HCT116 (cell line): Measurements from ENCODE around the gene PPP1R12B. TPM values are rescaled to one million over a fixed set of nuclear protein-coding genes. Genes with fewer than 3 reads are reported as not detected.

Experiments used
- ATAC-seq: fragments of 200-7000 bp; cut with Tn5 transposase; 2 replicates; pipeline ENCODE4 v1.9.1; 2020; ENCODE audit warnings: mild to moderate bottlenecking, moderate library complexity
- BruUV-seq: library from RNA; stranded (reverse); fragments of 400-500 nt; replicated peaks from 2 replicates; lab custom pipeline; 2021; lab: Mats Ljungman, UMichigan
- CTCF ChIA-PET: fragments of 300-600 bp; sonication (Branson Sonifier 250); formaldehyde crosslinking; loops from one replicate; lab custom pipeline; 2021; ENCODE audit warnings: antibody characterized with exemption; lab: Charles Lee
- POLR2A ChIA-PET: fragments of 300-600, 350-600 bp; sonication (Branson Sonifier 250); formaldehyde crosslinking; loops from one replicate; lab custom pipeline; 2021; ENCODE audit warnings: antibody characterized with exemption; lab: Charles Lee
- RAD21 ChIA-PET, 2 experiments: fragments of 300-600 bp; sonication (Branson Sonifier 250); formaldehyde crosslinking; loops; one replicate each; lab custom pipeline; 2023; ENCODE audit warnings: low total read pairs in 2 of 2; ENCODE audit not compliant: uncharacterized antibody in 2 of 2, unreplicated experiment in 2 of 2, low non-redundant PET in 1 of 2; lab: Charles Lee
- DNase-seq: peaks from one replicate; pipeline ENCODE4 v3.0.0-alpha.2; 2010; ENCODE audit warnings: low read depth, low spot score
- H2AFZ ChIP-seq: fragments of 200-600 bp; shearing (Covaris generic), sonication (generic); 2 replicates; pipeline ENCODE4 v1.6.1; 2017; ENCODE audit warnings: low read depth, mixed run types, mixed read lengths, antibody characterized with exemption, low read length; ENCODE audit not compliant: poor library complexity, severe bottlenecking
- H3K27ac ChIP-seq: 2 replicates; pipeline ENCODE4 v1.5.1; 2012; ENCODE audit warnings: low read depth, low read length
- H3K27me3 ChIP-seq: fragments of 200-600 bp; sonication (generic); 2 replicates; pipeline ENCODE4 v1.6.1; 2016; ENCODE audit warnings: mixed run types, low read length, mixed read lengths; ENCODE audit not compliant: insufficient read depth
- H3K36me3 ChIP-seq, 2 experiments: fragments of 200-500 bp in 1 of 2; fragments of 200-600 bp in 1 of 2; sonication (Bioruptor generic) in 1 of 2; sonication (generic) in 1 of 2; 2 replicates each; pipeline versions ENCODE4 v1.5.1 to v1.6.1; 2014 to 2016; ENCODE audit warnings: low read length in 2 of 2, inconsistent platforms in 1 of 2, mixed read lengths in 1 of 2, mixed run types in 1 of 2; ENCODE audit not compliant: insufficient read depth in 2 of 2, control insufficient read depth in 1 of 2
- H3K4me1 ChIP-seq, 2 experiments: fragments of 200-600 bp in 1 of 2; sonication (generic) in 1 of 2; 2 replicates each; pipeline versions ENCODE4 v1.5.1 to v1.6.1; 2012 to 2017; ENCODE audit warnings: low read length in 2 of 2, inconsistent platforms in 1 of 2, mild to moderate bottlenecking in 1 of 2, mixed read lengths in 1 of 2, mixed run types in 1 of 2, moderate library complexity in 1 of 2; ENCODE audit not compliant: insufficient read depth in 2 of 2, control insufficient read depth in 1 of 2
- H3K4me2 ChIP-seq: fragments of 200-600 bp; sonication (generic); 2 replicates; pipeline ENCODE4 v1.6.1; 2017; ENCODE audit warnings: mixed run types, low read length, mixed read lengths
- H3K4me3 ChIP-seq, 2 experiments: fragments of 200-600 bp in 1 of 2; sonication (generic) in 1 of 2; replicated peaks in 1 of 2; 2 replicates each; pipeline ENCODE4 v1.5.1; 2011 to 2016; ENCODE audit warnings: low read length in 2 of 2, control low read depth in 1 of 2, low read depth in 1 of 2, mild to moderate bottlenecking in 1 of 2, mixed read lengths in 1 of 2, mixed run types in 1 of 2
- H3K79me2 ChIP-seq: fragments of 200-600 bp; sonication (generic); 2 replicates; pipeline ENCODE4 v1.6.1; 2017; ENCODE audit warnings: mild to moderate bottlenecking, mixed run types, low read length, moderate library complexity, mixed read lengths; ENCODE audit not compliant: insufficient read depth
- H3K9ac ChIP-seq: fragments of 200-600 bp; sonication (generic); 2 replicates; pipeline ENCODE4 v1.6.1; 2016; ENCODE audit warnings: low read length, mixed read lengths
- H3K9me2 ChIP-seq: fragments of 200-600 bp; sonication (generic), shearing (Covaris generic); 2 replicates; pipeline ENCODE4 v1.6.1; 2017; ENCODE audit warnings: mixed run types, mild to moderate bottlenecking, moderate library complexity; ENCODE audit not compliant: insufficient read depth
- H3K9me3 ChIP-seq, 2 experiments: fragments of 200-500 bp in 1 of 2; fragments of 200-600 bp in 1 of 2; sonication (Bioruptor generic) in 1 of 2; sonication (generic) in 1 of 2; 2 replicates each; pipeline ENCODE4 v1.6.1; 2014 to 2017; ENCODE audit warnings: low read length in 2 of 2, mixed read lengths in 2 of 2, inconsistent platforms in 1 of 2, low read depth in 1 of 2, mild to moderate bottlenecking in 1 of 2, mixed run types in 1 of 2, moderate library complexity in 1 of 2; ENCODE audit not compliant: control insufficient read depth in 1 of 2, insufficient read depth in 1 of 2
- H4K20me1 ChIP-seq: fragments of 200-600 bp; sonication (generic), shearing (Covaris generic); 2 replicates; pipeline ENCODE4 v1.6.1; 2017; ENCODE audit warnings: mixed run types, mild to moderate bottlenecking, moderate library complexity; ENCODE audit not compliant: insufficient read depth
- CBX3 ChIP-seq: IDR thresholded peaks from 2 replicates; pipeline ENCODE4 v1.6.1; 2012; ENCODE audit warnings: low read depth
- CEBPB ChIP-seq: IDR thresholded peaks from 2 replicates; pipeline ENCODE4 v1.6.1; 2012; ENCODE audit warnings: low read depth
- ELF1 ChIP-seq: IDR thresholded peaks from 2 replicates; pipeline ENCODE4 v1.6.1; 2012; ENCODE audit warnings: low read depth, borderline replicate concordance
- EZH2 ChIP-seq: fragments of 200-600 bp; sonication (generic); IDR thresholded peaks from 2 replicates; pipeline ENCODE4 v1.6.1; 2017; ENCODE audit warnings: antibody characterized with exemption, mixed run types
- EZH2phosphoT487 ChIP-seq: fragments of 200-600 bp; IDR thresholded peaks from 2 replicates; pipeline ENCODE4 v1.6.1; 2018; ENCODE audit warnings: antibody characterized with exemption, borderline replicate concordance
- FOSL1 ChIP-seq: IDR thresholded peaks from 2 replicates; pipeline ENCODE4 v1.6.1; 2012; ENCODE audit warnings: low read depth
- JUND ChIP-seq: IDR thresholded peaks from 2 replicates; pipeline ENCODE4 v1.6.1; 2012
- POLR2A ChIP-seq: IDR thresholded peaks from 2 replicates; pipeline ENCODE4 v1.7.0; 2011; ENCODE audit warnings: borderline replicate concordance; ENCODE audit not compliant: insufficient read depth, insufficient read length; ENCODE audit errors: extremely low read depth
- POLR2AphosphoS5 ChIP-seq: IDR thresholded peaks from 2 replicates; pipeline ENCODE4 v1.6.1; 2011; ENCODE audit warnings: mild to moderate bottlenecking, low read depth, low read length, moderate library complexity
- SIN3A ChIP-seq: IDR thresholded peaks from 2 replicates; pipeline ENCODE4 v1.6.1; 2012; ENCODE audit warnings: low read depth
- SRF ChIP-seq: IDR thresholded peaks from 2 replicates; pipeline ENCODE4 v1.6.1; 2012; ENCODE audit warnings: low read depth
- YY1 ChIP-seq: IDR thresholded peaks from 2 replicates; pipeline ENCODE4 v1.6.1; 2011; ENCODE audit warnings: low read length, low read depth, moderate library complexity, mild to moderate bottlenecking; ENCODE audit not compliant: insufficient replicate concordance; ENCODE audit errors: extremely low read depth
- ZFX ChIP-seq: fragments of 450-650 bp; IDR thresholded peaks from 2 replicates; pipeline ENCODE4 v1.6.1; 2017
- intact Hi-C: fragments of 100-400 bp; cut with micrococcal nuclease; formaldehyde crosslinking; loops from 2 replicates; pipeline ENCODE4 v1.10.0; 2022
- total RNA-seq: library from RNA; stranded (reverse); gene quantifications from one replicate; pipeline ENCODE4 v1.2.1, GENCODE V29; 2021; ENCODE audit not compliant: unreplicated experiment
- TF ChIP-seq, protein P1 (sequence below): IDR thresholded peaks from 2 replicates; pipeline ENCODE4 v1.6.1; 2012
- TF ChIP-seq, protein P2 (sequence below): IDR thresholded peaks from 2 replicates; pipeline ENCODE4 v1.6.1; 2012
- TF ChIP-seq, protein P3 (sequence below): IDR thresholded peaks from 2 replicates; pipeline ENCODE4 v1.6.1; 2012; ENCODE audit warnings: low read depth

PPP1R12B gene
- total RNA-seq, 1 experiment from 2014 or later: 14.3 TPM

DNA sequence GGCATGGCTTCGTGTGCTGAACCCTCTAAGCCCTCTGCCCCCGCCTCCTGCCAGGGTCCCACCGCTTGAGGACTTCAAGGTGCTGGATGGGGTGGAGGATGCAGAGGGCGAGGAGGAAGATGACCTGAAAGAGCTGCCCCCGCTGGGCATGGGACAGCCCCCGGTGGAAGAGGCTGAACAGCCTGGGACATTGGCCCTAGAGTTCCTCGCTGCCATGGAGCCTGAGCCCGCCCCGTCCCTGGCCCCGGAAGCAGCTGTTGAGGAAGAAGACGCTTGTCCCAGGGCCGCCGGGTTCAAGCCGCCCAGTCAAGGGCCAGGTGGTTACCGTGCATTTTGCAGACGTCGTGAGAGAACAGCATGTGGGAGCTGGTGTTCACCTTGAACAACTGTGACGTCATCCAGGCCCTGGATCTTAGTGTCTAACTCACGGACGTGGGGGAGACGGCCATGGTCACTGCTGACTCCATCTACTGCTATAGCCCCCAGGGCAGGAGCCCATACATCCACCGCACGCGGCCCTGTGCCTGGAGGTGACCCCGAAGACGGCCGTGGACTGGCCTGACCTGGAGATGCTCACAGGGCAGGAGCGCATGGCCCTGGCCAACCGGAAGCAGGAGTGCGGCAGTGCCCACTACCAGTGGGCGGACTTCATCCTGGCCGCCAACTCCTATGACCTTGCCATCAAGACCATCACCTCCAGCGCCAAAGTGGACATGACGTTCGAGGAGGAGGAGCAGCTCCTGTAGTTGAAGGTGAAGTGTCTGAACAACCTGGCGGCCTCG, 90.1 kb downstream of the PPP1R12B start:
- CTCF ChIA-PET: no interaction called here
- H4K20me1 ChIP-seq: no peaks in the 10 kb centered on the region
- no peak for ATAC-seq

DNA sequence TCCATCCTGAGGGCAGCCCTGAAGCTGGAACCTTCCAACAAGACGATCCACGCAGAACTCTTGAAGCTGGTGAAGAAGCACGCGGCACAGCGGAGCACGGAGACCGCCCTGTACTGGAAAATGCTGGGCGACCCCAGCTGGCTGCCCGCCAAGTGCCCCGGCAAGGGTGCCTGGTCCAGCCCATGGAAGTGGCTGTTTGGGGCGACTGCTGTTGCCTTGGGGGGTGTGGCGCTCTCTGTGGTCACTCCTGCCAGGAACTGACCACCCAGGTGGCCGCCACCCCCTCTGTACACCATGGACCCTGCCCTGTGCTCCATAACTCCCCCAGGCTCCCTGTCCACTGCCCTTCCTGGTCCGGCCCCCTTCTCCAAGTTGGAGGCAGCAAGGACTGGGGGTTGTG, 90.8 kb downstream of the PPP1R12B start:
- DNase-seq (no peak), ATAC-seq (no peak)
- Histone ChIP-seq H3K9me3 (no peaks in the 10 kb centered on the region), H3K27me3 (no peaks in the 10 kb centered on the region), H4K20me1 (no peaks in the 10 kb centered on the region), H3K4me3 (no peak overlapping the region), H2AFZ (no peak overlapping the region), H3K9ac (no peak overlapping the region), H3K9me2 (no peaks in the 10 kb centered on the region), H3K4me1 (no peaks in the 10 kb centered on the region), H3K79me2 (no peaks in the 10 kb centered on the region), H3K4me2 (no peak overlapping the region), H3K27ac (no peak overlapping the region), H3K36me3 (0 out of 4 replicates have a peak, but pooled peaks cover 0 to 2% of the 10 kb centered on the region in 2 experiments)
- POLR2A ChIA-PET: no interaction called here
- RAD21 ChIA-PET: no interaction called here
- intact Hi-C loops: no loop called here
- no TSS peak for BruUV-seq
- CTCF ChIA-PET: no interaction called here
- TF ChIP-seq POLR2AphosphoS5 (no peak), ELF1 (no peak), CEBPB (no peak), FOSL1 (no peak), EZH2phosphoT487 (no peak), POLR2A (no peak), EZH2 (no peak), ZFX (no peak), CBX3 (no peak), JUND (no peak), YY1 (no peak)
- TF ChIP-seq, protein P1, sequence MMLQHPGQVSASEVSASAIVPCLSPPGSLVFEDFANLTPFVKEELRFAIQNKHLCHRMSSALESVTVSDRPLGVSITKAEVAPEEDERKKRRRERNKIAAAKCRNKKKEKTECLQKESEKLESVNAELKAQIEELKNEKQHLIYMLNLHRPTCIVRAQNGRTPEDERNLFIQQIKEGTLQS: no peak
- TF ChIP-seq, protein P2, sequence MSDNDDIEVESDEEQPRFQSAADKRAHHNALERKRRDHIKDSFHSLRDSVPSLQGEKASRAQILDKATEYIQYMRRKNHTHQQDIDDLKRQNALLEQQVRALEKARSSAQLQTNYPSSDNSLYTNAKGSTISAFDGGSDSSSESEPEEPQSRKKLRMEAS: no peak
- TF ChIP-seq, protein P3, sequence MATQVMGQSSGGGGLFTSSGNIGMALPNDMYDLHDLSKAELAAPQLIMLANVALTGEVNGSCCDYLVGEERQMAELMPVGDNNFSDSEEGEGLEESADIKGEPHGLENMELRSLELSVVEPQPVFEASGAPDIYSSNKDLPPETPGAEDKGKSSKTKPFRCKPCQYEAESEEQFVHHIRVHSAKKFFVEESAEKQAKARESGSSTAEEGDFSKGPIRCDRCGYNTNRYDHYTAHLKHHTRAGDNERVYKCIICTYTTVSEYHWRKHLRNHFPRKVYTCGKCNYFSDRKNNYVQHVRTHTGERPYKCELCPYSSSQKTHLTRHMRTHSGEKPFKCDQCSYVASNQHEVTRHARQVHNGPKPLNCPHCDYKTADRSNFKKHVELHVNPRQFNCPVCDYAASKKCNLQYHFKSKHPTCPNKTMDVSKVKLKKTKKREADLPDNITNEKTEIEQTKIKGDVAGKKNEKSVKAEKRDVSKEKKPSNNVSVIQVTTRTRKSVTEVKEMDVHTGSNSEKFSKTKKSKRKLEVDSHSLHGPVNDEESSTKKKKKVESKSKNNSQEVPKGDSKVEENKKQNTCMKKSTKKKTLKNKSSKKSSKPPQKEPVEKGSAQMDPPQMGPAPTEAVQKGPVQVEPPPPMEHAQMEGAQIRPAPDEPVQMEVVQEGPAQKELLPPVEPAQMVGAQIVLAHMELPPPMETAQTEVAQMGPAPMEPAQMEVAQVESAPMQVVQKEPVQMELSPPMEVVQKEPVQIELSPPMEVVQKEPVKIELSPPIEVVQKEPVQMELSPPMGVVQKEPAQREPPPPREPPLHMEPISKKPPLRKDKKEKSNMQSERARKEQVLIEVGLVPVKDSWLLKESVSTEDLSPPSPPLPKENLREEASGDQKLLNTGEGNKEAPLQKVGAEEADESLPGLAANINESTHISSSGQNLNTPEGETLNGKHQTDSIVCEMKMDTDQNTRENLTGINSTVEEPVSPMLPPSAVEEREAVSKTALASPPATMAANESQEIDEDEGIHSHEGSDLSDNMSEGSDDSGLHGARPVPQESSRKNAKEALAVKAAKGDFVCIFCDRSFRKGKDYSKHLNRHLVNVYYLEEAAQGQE: no peak

More for the DNA sequence above, 90.1 kb downstream of the PPP1R12B start:
- intact Hi-C loops: no loop called here
- no peaks in the 10 kb centered on the region for H3K9me2 ChIP-seq
- H3K4me1 ChIP-seq: no peaks in the 10 kb centered on the region
- no TSS peak for BruUV-seq
- ChIA-PET POLR2A (no interaction called here), RAD21 (no interaction called here)
- no peak overlapping the region for H3K4me2 ChIP-seq
- no peak overlapping the region for H3K9ac ChIP-seq
- no peaks in the 10 kb centered on the region for H3K9me3 ChIP-seq
- no peak overlapping the region for H3K4me3 ChIP-seq
- no peaks in the 10 kb centered on the region for H3K79me2 ChIP-seq
- DNase-seq: no peak
- TF ChIP-seq, protein P1: no peak
- TF ChIP-seq JUND (no peak), SIN3A (no peak), SRF (no peak), EZH2phosphoT487 (no peak), CBX3 (no peak), ZFX (no peak)
- TF ChIP-seq, protein P2: no peak
- no peak overlapping the region for H2AFZ ChIP-seq
- H3K36me3 ChIP-seq: 0 out of 4 replicates have a peak, but pooled peaks cover 0 to 2% of the 10 kb centered on the region in 2 experiments
- H3K27me3 ChIP-seq: no peaks in the 10 kb centered on the region
- no peak overlapping the region for H3K27ac ChIP-seq
